Measurements from ENCODE around the gene TLR6.

DNA sequence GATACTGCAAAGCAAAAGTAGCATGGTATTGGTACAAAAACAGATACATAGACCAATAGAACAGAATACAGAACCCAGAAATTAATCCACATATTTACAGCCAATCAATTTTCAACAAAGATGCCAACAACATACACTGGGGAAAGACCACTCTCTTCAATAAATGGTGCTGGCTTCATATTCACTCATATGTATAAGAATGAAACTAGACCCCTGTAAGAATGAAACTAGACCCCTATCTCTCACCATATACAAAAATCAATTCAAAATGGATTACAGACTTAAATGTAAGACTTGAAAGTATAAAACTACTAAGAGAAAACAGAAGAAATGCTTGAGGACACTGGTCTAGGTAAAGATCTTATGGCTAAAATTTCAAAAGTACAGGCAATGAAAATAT is 19.3 kb downstream of the TLR6 start:
- TF ChIP-seq CTCF (IDR thresholded peaks at IDR 0.05) (no peak), EZH2 (IDR thresholded peaks at IDR 0.05; ENCODE audit: borderline replicate concordance, insufficient read depth, low read depth, low read length, poor library complexity, severe bottlenecking) (no peak)
